Upper lobe of left lung (tissue), 4 donors: ENCODE data around the gene DGLUCY.

Experiments used
- EP300 ChIP-seq, 4 donors: sonication (generic); formaldehyde crosslinking; IDR thresholded peaks; one replicate each; pipeline ENCODE4 v1.5.1; 2017; ENCODE audit warnings: antibody characterized with exemption in 4 of 4, control low read depth in 2 of 4
- POLR2A ChIP-seq, 4 donors: fragments of 450-650 bp; IDR thresholded peaks; one replicate each; pipeline ENCODE4 v1.5.1; 2016 to 2017; ENCODE audit warnings: antibody characterized with exemption in 4 of 4, mild to moderate bottlenecking in 2 of 4
- TF ChIP-seq, protein P1 (sequence below), 6 experiments: fragments of 450-650 bp in 4 of 6; fragments of 200-600 bp in 2 of 6; sonication (generic) in 2 of 6; IDR thresholded peaks; one replicate each; pipeline ENCODE4 v1.5.1; 2016 to 2019; ENCODE audit warnings: antibody characterized with exemption in 6 of 6

DNA sequence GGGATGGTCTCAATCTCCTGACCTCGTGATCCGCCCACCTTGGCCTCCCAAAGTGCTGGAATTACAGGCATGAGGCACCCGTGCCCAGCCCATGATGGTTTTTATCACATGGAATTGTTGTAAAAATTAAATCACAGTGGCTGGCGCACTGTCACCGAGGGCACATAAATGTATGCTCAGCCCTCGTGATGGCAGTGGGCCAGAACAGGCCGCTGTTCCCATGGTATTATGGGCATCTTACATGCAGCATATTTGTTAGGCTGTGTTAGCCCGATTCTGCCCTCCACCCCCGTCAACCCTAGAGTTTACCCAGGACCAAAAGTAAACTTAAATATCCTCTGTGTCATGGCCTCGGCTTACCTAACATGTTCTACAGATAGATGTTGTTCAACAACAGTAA lies 82.0 kb downstream of the DGLUCY start:
- TF ChIP-seq, protein P1, sequence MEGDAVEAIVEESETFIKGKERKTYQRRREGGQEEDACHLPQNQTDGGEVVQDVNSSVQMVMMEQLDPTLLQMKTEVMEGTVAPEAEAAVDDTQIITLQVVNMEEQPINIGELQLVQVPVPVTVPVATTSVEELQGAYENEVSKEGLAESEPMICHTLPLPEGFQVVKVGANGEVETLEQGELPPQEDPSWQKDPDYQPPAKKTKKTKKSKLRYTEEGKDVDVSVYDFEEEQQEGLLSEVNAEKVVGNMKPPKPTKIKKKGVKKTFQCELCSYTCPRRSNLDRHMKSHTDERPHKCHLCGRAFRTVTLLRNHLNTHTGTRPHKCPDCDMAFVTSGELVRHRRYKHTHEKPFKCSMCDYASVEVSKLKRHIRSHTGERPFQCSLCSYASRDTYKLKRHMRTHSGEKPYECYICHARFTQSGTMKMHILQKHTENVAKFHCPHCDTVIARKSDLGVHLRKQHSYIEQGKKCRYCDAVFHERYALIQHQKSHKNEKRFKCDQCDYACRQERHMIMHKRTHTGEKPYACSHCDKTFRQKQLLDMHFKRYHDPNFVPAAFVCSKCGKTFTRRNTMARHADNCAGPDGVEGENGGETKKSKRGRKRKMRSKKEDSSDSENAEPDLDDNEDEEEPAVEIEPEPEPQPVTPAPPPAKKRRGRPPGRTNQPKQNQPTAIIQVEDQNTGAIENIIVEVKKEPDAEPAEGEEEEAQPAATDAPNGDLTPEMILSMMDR (IDR thresholded peaks at IDR 0.05), result no peak
- no peak for TF ChIP-seq POLR2A (IDR thresholded peaks at IDR 0.05)
- TF ChIP-seq EP300 (IDR thresholded peaks at IDR 0.05), result no peak
